ENCODE data around the gene RAI1.
A peak's percentile ranks its signal among the peaks of the same experiment; 100 is the strongest.

RAI1 gene

GRCh38 chr17:17675925-17676534 is 5.2 kb upstream of the RAI1 start (continued):
- no peak; the same call in 1 of the 2 replicates for TF ChIP-seq ZNF324 (tag by site-specific recombination; IDR thresholded peaks at IDR 0.05)
- no peak for TF ChIP-seq ZNF792 (tag by site-specific recombination; IDR thresholded peaks at IDR 0.05)
- TF ChIP-seq ZNF184 (tag by site-specific recombination; IDR thresholded peaks at IDR 0.05): no peak
- no peak for TF ChIP-seq ZNF266 (tag by site-specific recombination; IDR thresholded peaks at IDR 0.05; ENCODE audit: low read depth)
- TF ChIP-seq ZNF561 (tag by site-specific recombination; IDR thresholded peaks at IDR 0.05; ENCODE audit: borderline replicate concordance): no peak
- TF ChIP-seq ZNF10 (tag by site-specific recombination; IDR thresholded peaks at IDR 0.05): no peak
- no peak for TF ChIP-seq ZNF416 (tag by site-specific recombination; IDR thresholded peaks at IDR 0.05)
- no peak for TF ChIP-seq REPIN1 (tag by site-specific recombination; IDR thresholded peaks at IDR 0.05; ENCODE audit: low read depth)
- TF ChIP-seq ZBTB17 (tag by site-specific recombination; IDR thresholded peaks at IDR 0.05): peak; percentile 66
- no peak for TF ChIP-seq ZNF670 (tag by site-specific recombination; IDR thresholded peaks at IDR 0.05; ENCODE audit: low read depth)
- TF ChIP-seq ZNF580 (tag by site-specific recombination; IDR thresholded peaks at IDR 0.05): no peak
- TF ChIP-seq PBX3 (CRISPR knock-in tag; IDR thresholded peaks at IDR 0.05): no peak
- no peak for TF ChIP-seq ZBTB26 (tag by site-specific recombination; optimal IDR thresholded peaks at IDR 0.05)
- TF ChIP-seq ZNF560 (tag by site-specific recombination; IDR thresholded peaks at IDR 0.05; ENCODE audit: borderline replicate concordance): no peak
- no peak; the same call in 1 of the 2 replicates for TF ChIP-seq ZBTB10 (tag by site-specific recombination; IDR thresholded peaks at IDR 0.05)
- TF ChIP-seq ZSCAN4 (tag by site-specific recombination; IDR thresholded peaks at IDR 0.05): peak; percentile 91
- peak; percentile 66 for TF ChIP-seq ZNF366 (tag by site-specific recombination; conservative IDR thresholded peaks at IDR 0.05)
- TF ChIP-seq ZFHX2 (tag by site-specific recombination; conservative IDR thresholded peaks at IDR 0.05): peak; percentile 79
- no peak for TF ChIP-seq ZNF26 (tag by site-specific recombination; IDR thresholded peaks at IDR 0.05)
- no peak for TF ChIP-seq ZNF280C (tag by site-specific recombination; IDR thresholded peaks at IDR 0.05)
- no peak for TF ChIP-seq ZNF529 (tag by site-specific recombination; IDR thresholded peaks at IDR 0.05; ENCODE audit: insufficient replicate concordance)
- TF ChIP-seq ZNF660 (tag by site-specific recombination; IDR thresholded peaks at IDR 0.05): no peak
- TF ChIP-seq ZNF514 (tag by site-specific recombination; IDR thresholded peaks at IDR 0.05): no peak
- no peak for TF ChIP-seq OVOL3 (tag by site-specific recombination; IDR thresholded peaks at IDR 0.05)
- TF ChIP-seq ZNF830 (tag by site-specific recombination; IDR thresholded peaks at IDR 0.05; ENCODE audit: low read depth): no peak
- no peak for TF ChIP-seq ZNF138 (tag by site-specific recombination; IDR thresholded peaks at IDR 0.05; ENCODE audit: borderline replicate concordance)
- TF ChIP-seq ZNF350 (tag by site-specific recombination; IDR thresholded peaks at IDR 0.05): no peak
- TF ChIP-seq ZSCAN5A (tag by site-specific recombination; IDR thresholded peaks at IDR 0.05): no peak
- TF ChIP-seq ZFP3 (tag by site-specific recombination; IDR thresholded peaks at IDR 0.05; ENCODE audit: low read depth): no peak

Measured in HEK293 (cell line).